Natural killer cell (primary cell): ENCODE measurements around the gene DUSP9. TPM values are rescaled to one million over a fixed set of nuclear protein-coding genes. Genes with fewer than 3 reads are reported as not detected.

Experiments
- ATAC-seq, 3 donors: fragments of 150-1000 bp in 2 of 3; fragments of 200-7000 bp in 1 of 3; cut with Tn5 transposase; 1 replicate in 1 of 3; 2 replicates in 2 of 3; pipeline ENCODE4 v1.10.0; 2021; ENCODE audit warnings: mild to moderate bottlenecking in 2 of 3, moderate library complexity in 2 of 3
- DNase-seq, 2 donors: peaks; one replicate each; pipeline versions ENCODE4 v3.0.0 to v3.0.0-alpha.2; 2013 to 2021; ENCODE audit warnings: mixed read lengths in 1 of 2
- H3K27ac ChIP-seq: one replicate; pipeline ENCODE4 v1.5.1; 2013; ENCODE audit warnings: mild to moderate bottlenecking, low read length
- H3K27me3 ChIP-seq: one replicate; pipeline ENCODE4 v1.6.1; 2013; ENCODE audit warnings: low read length; ENCODE audit not compliant: control insufficient read depth, insufficient read depth
- H3K36me3 ChIP-seq: one replicate; pipeline ENCODE4 v1.6.1; 2013; ENCODE audit warnings: low read length; ENCODE audit not compliant: control insufficient read depth, insufficient read depth
- H3K4me1 ChIP-seq: one replicate; pipeline ENCODE4 v1.6.1; 2013; ENCODE audit warnings: low read length; ENCODE audit not compliant: control insufficient read depth, insufficient read depth
- H3K4me3 ChIP-seq: one replicate; pipeline ENCODE4 v1.5.1; 2013; ENCODE audit warnings: low read length
- H3K9me3 ChIP-seq: one replicate; pipeline ENCODE4 v1.6.1; 2013; ENCODE audit warnings: low read length; ENCODE audit not compliant: control insufficient read depth, insufficient read depth
- H3K27ac Mint-ChIP-seq, 2 donors: one replicate each; pipeline ENCODE4 v1.8.0; 2022; ENCODE audit warnings: mild to moderate bottlenecking in 2 of 2, mixed read lengths in 2 of 2, moderate library complexity in 1 of 2
- H3K27me3 Mint-ChIP-seq, 2 donors: one replicate each; pipeline ENCODE4 v1.8.0; 2022; ENCODE audit warnings: low read depth in 2 of 2, mixed read lengths in 2 of 2
- H3K36me3 Mint-ChIP-seq: one replicate; pipeline ENCODE4 v1.8.0; 2022; ENCODE audit warnings: mixed read lengths
- H3K4me1 Mint-ChIP-seq, 2 donors: one replicate each; pipeline ENCODE4 v1.8.0; 2022; ENCODE audit warnings: mixed read lengths in 2 of 2
- H3K4me3 Mint-ChIP-seq: one replicate; pipeline ENCODE4 v1.8.0; 2022; ENCODE audit warnings: mild to moderate bottlenecking, moderate library complexity, mixed read lengths
- H3K9me3 Mint-ChIP-seq, 2 donors: one replicate each; pipeline ENCODE4 v1.8.0; 2022; ENCODE audit warnings: mixed read lengths in 2 of 2
- WGBS: methylation state at CpG from one replicate; pipeline ENCODE4 v1.1.7; 2013; ENCODE audit warnings: missing lambda C conversion rate; ENCODE audit not compliant: insufficient coverage; 5-methylcytosine and 5-hydroxymethylcytosine counted together
- intact Hi-C: fragments of 100-400 bp; cut with micrococcal nuclease; formaldehyde crosslinking; loops from one replicate; pipeline ENCODE4 v1.14.2; 2022
- total RNA-seq, 4 donors: library from RNA; stranded (reverse); fragments of 120-200 nt in 1 of 4; gene quantifications; one replicate each; pipeline versions ENCODE4 v1.2.3 to v1.2.4, GENCODE V29; 2013 to 2022
- TF ChIP-seq, protein P1 (sequence below): fragments of 200-600 bp; IDR thresholded peaks from one replicate; pipeline ENCODE4 v1.8.0; 2022; ENCODE audit warnings: antibody characterized with exemption

DUSP9 gene
- total RNA-seq, 3 donors from 2014 or later (not counting 1 experiment from before 2014, with no cell fraction given), result not detected

DNA sequence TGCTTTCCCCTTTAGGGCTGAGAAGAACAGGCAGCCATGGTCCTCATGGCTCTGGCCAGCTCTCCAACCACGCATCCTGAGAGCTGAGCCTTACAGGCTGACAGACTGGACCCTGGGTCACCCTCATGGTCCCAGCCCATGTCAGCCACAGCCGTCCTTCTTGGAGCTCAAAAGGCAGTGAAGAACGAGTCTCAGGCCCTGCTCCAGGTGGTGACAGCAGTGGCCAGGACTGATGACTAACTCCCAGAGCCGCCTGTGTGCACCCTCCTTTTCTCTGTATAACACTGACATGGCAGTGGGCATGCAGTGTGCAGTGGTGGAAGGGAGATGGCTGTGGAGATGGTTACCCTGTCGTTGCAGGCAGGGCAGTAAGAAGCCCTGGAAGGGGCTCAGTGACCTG, 10.3 kb upstream of the DUSP9 start:
- Mint-ChIP-seq H3K4me1 (no peaks in the 10 kb centered on the region), H3K9me3 (no peaks in the 10 kb centered on the region), H3K27me3 (peaks cover 0 to 3% of the 10 kb centered on the region in 2 donors), H3K36me3 (no peaks in the 10 kb centered on the region), H3K27ac (no peak overlapping the region), H3K4me3 (no peak overlapping the region)
- no peak overlapping the region for H3K4me3 ChIP-seq
- intact Hi-C loops, result no loop called here
- WGBS, result 81% methylated on average over 5 of the region's 5 CpGs
- DNase-seq (no peak), ATAC-seq (no peak)
- no peaks in the 10 kb centered on the region for H3K9me3 ChIP-seq
- TF ChIP-seq, protein P1, sequence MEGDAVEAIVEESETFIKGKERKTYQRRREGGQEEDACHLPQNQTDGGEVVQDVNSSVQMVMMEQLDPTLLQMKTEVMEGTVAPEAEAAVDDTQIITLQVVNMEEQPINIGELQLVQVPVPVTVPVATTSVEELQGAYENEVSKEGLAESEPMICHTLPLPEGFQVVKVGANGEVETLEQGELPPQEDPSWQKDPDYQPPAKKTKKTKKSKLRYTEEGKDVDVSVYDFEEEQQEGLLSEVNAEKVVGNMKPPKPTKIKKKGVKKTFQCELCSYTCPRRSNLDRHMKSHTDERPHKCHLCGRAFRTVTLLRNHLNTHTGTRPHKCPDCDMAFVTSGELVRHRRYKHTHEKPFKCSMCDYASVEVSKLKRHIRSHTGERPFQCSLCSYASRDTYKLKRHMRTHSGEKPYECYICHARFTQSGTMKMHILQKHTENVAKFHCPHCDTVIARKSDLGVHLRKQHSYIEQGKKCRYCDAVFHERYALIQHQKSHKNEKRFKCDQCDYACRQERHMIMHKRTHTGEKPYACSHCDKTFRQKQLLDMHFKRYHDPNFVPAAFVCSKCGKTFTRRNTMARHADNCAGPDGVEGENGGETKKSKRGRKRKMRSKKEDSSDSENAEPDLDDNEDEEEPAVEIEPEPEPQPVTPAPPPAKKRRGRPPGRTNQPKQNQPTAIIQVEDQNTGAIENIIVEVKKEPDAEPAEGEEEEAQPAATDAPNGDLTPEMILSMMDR, result no peak
- no peak overlapping the region for H3K27ac ChIP-seq
- H3K4me1 ChIP-seq, result no peaks in the 10 kb centered on the region
- no peaks in the 10 kb centered on the region for H3K27me3 ChIP-seq
- no peaks in the 10 kb centered on the region for H3K36me3 ChIP-seq

DNA sequence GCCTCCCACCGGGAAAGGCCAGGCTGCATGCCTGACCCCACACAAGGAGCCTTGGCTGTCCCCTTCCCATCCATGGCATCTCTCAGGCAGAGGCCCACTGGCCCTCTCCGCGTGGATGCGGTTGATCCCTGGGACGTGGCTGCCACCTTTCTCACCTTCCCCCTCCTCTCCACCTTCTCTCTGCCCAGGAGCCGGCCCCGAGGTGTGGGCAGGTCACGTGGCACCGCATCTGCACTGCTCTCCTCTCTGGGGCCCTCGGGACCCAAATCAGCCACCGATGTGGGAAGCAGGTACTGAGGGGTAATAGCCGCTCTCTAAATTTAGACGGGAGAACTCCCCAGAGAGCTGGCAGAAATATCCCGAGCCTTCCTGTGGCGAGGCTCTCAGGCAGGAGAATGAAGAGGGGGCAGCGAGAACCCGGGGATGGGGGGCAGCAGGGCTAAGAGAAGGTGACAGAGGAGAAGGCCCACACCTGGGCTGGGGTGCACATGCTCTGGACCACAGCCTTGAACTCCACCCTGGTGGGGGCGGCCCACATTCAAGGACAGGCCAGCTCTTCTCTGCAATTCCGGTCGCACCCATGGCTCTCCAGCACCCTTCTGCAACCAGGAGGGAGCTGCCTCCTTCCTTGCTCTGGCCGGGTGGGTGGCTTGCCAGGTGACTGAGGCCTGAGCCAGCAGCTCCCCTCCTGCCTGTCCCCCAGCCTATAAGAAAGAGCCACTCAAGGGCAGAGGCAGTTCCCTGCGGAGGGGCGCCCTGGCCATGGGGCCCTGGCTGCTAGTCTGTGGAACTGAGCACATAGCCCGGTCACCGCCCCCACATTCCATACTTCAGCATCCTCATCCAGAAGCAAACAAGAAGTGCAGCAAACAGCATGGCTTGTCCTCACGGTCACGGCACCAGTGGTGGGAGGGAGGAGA, 9.6 kb upstream of the DUSP9 start:
- H3K27me3 ChIP-seq, result no peaks in the 10 kb centered on the region
- H3K9me3 ChIP-seq, result no peaks in the 10 kb centered on the region
- H3K27ac Mint-ChIP-seq, result no peak overlapping the region
- no peak overlapping the region for H3K4me3 Mint-ChIP-seq
- H3K4me3 ChIP-seq, result no peak overlapping the region
- TF ChIP-seq, protein P1, result no peak
- no peak for ATAC-seq
- intact Hi-C loops, result no loop called here
- no peaks in the 10 kb centered on the region for H3K36me3 ChIP-seq
- no peak overlapping the region for H3K27ac ChIP-seq
- H3K27me3 Mint-ChIP-seq, result peaks cover 0 to 3% of the 10 kb centered on the region in 2 donors
- H3K4me1 Mint-ChIP-seq, result no peaks in the 10 kb centered on the region
- no peaks in the 10 kb centered on the region for H3K36me3 Mint-ChIP-seq
- H3K9me3 Mint-ChIP-seq, result no peaks in the 10 kb centered on the region
- WGBS, result 89% methylated on average over 19 of the region's 27 CpGs
- no peaks in the 10 kb centered on the region for H3K4me1 ChIP-seq
- DNase-seq, result no peak

DNA sequence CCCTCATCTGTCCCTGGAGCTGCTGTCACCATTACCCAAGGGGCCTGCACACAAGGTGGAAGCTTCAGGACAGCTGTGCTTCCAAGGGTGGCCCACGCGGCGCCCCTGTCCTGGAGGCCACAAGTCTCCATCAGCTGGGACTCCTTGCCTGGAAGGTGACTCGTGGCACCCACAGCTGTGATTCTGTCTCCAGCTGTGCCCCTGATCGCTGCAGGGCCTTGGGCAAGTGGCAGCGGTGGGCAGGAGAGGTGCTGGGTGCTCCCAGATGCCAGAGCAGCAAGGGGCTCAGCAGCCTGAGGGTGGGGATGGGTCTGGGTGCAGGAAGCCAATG, 9.0 kb upstream of the DUSP9 start:
- Mint-ChIP-seq H3K27me3 (peaks cover 0 to 6% of the 10 kb centered on the region in 2 donors), H3K36me3 (no peaks in the 10 kb centered on the region), H3K27ac (no peak overlapping the region), H3K4me3 (no peak overlapping the region), H3K4me1 (no peaks in the 10 kb centered on the region), H3K9me3 (no peaks in the 10 kb centered on the region)
- no peaks in the 10 kb centered on the region for H3K9me3 ChIP-seq
- DNase-seq (no peak), ATAC-seq (no peak)
- intact Hi-C loops, result no loop called here
- WGBS, result 80% methylated on average over 6 of the region's 6 CpGs
- no peak overlapping the region for H3K27ac ChIP-seq
- no peak overlapping the region for H3K4me3 ChIP-seq
- H3K27me3 ChIP-seq, result peaks cover 2% of the 10 kb centered on the region
- H3K4me1 ChIP-seq, result no peaks in the 10 kb centered on the region
- no peaks in the 10 kb centered on the region for H3K36me3 ChIP-seq
- TF ChIP-seq, protein P1, result no peak
